GM11168 (cell line): Measurements from ENCODE around the gene PLD6.

Experiments
- in situ Hi-C: fragments of 300-500 bp; cut with MboI; formaldehyde crosslinking; loops from one replicate; pipeline ENCODE4 v1.12.0; 2022; ENCODE audit warnings: low sequenced_read_pairs; ENCODE audit not compliant: unreplicated experiment

Gene PLD6

GRCh38 chr17:17180141-17180603 lies 26.0 kb downstream of the PLD6 start:
- in situ Hi-C loops, result no loop called here

- in situ Hi-C loops, result no loop called here
Measured at GRCh38 chr17:17179371-17179827, 26.7 kb downstream of the PLD6 start.

GRCh38 chr17:17177176-17177575 lies 29.0 kb downstream of the PLD6 start:
- in situ Hi-C loops, result no loop called here

DNA sequence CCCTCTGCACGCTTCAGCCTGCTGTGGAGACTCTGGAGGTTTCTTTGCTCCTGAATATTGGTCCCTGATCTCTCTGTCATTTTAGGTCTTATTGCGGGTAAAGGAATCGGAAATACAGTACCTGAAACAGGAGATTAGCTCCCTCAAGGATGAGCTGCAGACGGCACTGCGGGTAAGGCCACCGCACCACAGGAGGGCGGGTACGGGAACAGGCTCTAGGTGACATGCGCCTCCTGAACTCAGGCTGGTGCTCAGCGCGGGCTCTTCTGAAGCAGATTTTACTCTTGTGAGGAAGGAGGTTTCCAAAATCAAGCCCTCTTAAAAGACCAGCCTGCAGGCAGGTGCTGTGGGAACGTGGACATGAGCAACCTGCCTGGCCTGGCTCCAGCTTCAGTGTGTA lies 29.8 kb downstream of the PLD6 start:
- in situ Hi-C loops, result no loop called here

- in situ Hi-C loops, result no loop called here
Measured at GRCh38 chr17:17175917-17176316, 30.2 kb downstream of the PLD6 start.

- in situ Hi-C loops, result no loop called here
Measured at GRCh38 chr17:17175340-17175739, 30.8 kb downstream of the PLD6 start.

DNA sequence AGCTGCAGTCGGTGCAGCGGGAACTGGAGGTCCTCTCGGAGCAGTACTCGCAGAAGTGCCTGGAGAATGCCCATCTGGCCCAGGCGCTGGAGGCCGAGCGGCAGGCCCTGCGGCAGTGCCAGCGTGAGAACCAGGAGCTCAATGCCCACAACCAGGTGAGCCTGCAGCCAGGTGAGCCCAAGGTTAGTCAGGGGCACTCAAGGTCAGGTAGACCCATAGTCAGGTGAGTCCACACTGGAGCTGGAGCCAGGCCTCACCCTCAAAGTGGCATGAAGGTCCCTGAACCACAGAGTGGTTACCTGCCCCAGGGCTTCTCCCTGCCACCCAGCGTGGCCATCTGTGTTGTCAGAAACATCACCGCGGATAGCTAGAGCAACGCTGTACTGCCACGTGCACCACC lies 32.2 kb downstream of the PLD6 start:
- in situ Hi-C loops, result no loop called here

GRCh38 chr17:17172990-17173389 lies 33.1 kb downstream of the PLD6 start:
- in situ Hi-C loops, result no loop called here

- in situ Hi-C loops, result no loop called here
Measured at GRCh38 chr17:17172001-17172939, 33.9 kb downstream of the PLD6 start.

- in situ Hi-C loops, result no loop called here
Measured at GRCh38 chr17:17171186-17171585, 34.9 kb downstream of the PLD6 start.

- in situ Hi-C loops, result no loop called here
Measured at GRCh38 chr17:17170346-17170985, 35.7 kb downstream of the PLD6 start.

GRCh38 chr17:17169396-17169795 lies 36.7 kb downstream of the PLD6 start:
- in situ Hi-C loops, result no loop called here

DNA sequence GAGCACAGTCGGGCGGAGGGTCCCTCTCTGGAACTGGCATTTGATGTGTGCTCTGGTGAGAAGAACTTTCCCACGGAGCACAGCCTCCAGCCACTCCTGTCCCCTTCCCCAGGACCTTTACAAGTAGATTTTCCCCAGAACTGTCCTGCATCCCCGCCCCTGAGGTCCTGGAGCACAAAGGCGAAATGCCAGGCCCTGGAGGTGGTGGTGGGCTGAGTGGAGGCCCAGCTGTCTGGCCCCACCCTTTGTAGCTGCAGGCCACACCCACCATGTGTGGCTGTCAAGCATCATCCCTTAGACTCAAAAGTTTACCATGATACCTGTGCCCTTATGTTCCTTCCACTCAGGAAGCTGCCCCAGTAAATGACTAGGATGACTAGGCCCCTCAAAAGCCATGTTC lies 37.7 kb downstream of the PLD6 start:
- in situ Hi-C loops, result no loop called here

DNA sequence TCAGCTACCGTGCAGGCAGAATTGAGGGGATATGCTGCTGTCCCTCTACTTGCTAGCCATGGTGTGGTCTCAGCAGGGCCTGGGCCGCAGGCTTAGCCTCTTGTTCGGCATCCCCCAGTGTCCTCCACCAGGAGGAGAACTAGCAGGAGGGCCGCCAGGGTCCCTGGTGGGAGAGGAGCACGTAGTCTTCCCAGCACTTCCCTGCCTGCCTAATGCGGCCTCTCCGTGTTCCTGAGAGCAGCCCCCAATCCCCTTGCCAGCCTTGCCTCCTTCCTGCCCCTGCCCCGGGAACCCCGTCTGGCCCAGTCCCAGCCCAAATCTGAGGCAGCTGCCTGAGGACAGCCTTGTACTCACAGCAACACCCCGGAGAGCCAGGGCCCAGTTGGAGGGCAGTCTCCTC lies 38.1 kb downstream of the PLD6 start:
- in situ Hi-C loops, result no loop called here

- in situ Hi-C loops, result no loop called here
Measured at GRCh38 chr17:17167356-17167755, 38.8 kb downstream of the PLD6 start.

DNA sequence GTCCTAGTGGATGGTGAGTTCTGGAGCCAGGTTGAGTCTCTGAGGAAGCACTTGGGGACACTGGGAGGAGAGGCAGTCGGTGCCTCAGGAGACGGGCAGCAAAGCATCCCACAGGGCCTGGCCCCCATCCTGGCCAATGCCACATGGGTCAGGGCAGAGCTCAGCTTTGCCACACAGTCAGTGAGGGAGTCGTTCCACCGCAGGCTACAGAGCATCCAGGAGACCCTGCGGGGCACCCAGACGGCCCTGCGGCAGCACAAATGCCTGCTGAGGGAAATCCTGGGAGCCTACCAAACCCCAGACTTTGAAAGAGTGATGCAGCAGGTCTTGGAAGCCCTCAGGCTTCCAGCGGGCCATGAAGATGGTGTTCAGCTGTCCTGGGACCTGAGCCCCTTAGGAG lies 39.7 kb downstream of the PLD6 start:
- in situ Hi-C loops, result no loop called here

- in situ Hi-C loops, result no loop called here
Measured at GRCh38 chr17:17165666-17166308, 40.3 kb downstream of the PLD6 start.

DNA sequence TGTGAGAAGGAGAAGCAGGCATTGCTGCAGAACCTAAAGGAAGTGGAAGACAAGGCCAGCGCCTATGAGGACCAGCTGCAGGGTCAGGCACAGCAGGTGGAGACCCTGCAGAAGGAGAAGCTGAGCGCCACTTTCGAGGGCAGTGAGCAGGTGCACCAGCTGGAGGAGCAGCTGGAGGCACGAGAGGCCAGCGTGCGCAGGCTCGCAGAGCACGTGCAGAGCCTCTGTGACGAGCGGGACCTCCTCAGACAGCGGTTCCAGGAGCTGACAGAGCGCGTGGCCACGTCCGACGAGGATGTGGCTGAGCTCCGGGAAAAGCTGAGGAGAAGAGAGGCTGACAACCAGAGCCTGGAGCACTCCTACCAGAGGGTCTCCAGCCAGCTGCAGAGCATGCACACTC lies 41.5 kb downstream of the PLD6 start:
- in situ Hi-C loops, result no loop called here

- in situ Hi-C loops, result no loop called here
Measured at GRCh38 chr17:17164156-17164555, 42.0 kb downstream of the PLD6 start.

GRCh38 chr17:17161759-17162158 lies 44.4 kb downstream of the PLD6 start:
- in situ Hi-C loops, result no loop called here

- in situ Hi-C loops, result no loop called here
Measured at GRCh38 chr17:17161121-17161520, 45.0 kb downstream of the PLD6 start.
